Uterus (tissue), 4 donors: Measurements from ENCODE around the gene SUFU. TPM values are rescaled to one million over a fixed set of nuclear protein-coding genes. Genes with fewer than 3 reads are reported as not detected.

Experiments used
- DNase-seq, 2 donors: peaks; one replicate each; pipeline ENCODE4 v3.0.0-alpha.2; 2019 to 2020
- H3K27ac ChIP-seq, 2 donors: fragments of 200-600 bp; sonication (generic); 1 replicate in 1 of 2; 2 replicates in 1 of 2; pipeline ENCODE4 v1.5.1; 2016 to 2018
- H3K27me3 ChIP-seq, 2 donors: fragments of 200-600 bp; sonication (generic); one replicate each; pipeline ENCODE4 v1.5.1; 2018 to 2019; ENCODE audit warnings: control low read depth in 1 of 2
- H3K36me3 ChIP-seq, 2 donors: fragments of 200-600 bp; sonication (generic); one replicate each; pipeline ENCODE4 v1.5.1; 2019; ENCODE audit warnings: control low read depth in 1 of 2
- H3K4me1 ChIP-seq, 2 donors: fragments of 200-600 bp; sonication (generic); one replicate each; pipeline ENCODE4 v1.5.1; 2018 to 2019; ENCODE audit warnings: control low read depth in 1 of 2
- H3K4me3 ChIP-seq, 2 donors: fragments of 200-600 bp; sonication (generic); 1 replicate in 1 of 2; 2 replicates in 1 of 2; pipeline ENCODE4 v1.5.1; 2018 to 2019; ENCODE audit warnings: mild to moderate bottlenecking in 1 of 2
- H3K9me3 ChIP-seq, 2 donors: fragments of 200-600 bp; sonication (generic); one replicate each; pipeline ENCODE4 v1.5.1; 2019; ENCODE audit warnings: control low read depth in 1 of 2
- CTCF ChIP-seq, 4 experiments: fragments of 200-600 bp in 2 of 4; fragments of 450-650 bp in 2 of 4; sonication (generic) in 2 of 4; IDR thresholded peaks; one replicate each; pipeline ENCODE4 v1.5.1; 2016 to 2019; ENCODE audit warnings: antibody characterized with exemption in 4 of 4, mild to moderate bottlenecking in 2 of 4, moderate library complexity in 1 of 4
- POLR2A ChIP-seq, 2 donors: fragments of 450-650 bp; IDR thresholded peaks; one replicate each; pipeline ENCODE4 v1.6.1; 2016; ENCODE audit warnings: antibody characterized with exemption in 2 of 2, mild to moderate bottlenecking in 1 of 2, moderate library complexity in 1 of 2
- intact Hi-C: fragments of 100-400 bp; cut with DNase I; formaldehyde crosslinking; loops from one replicate; pipeline ENCODE4 v1.15.1; 2023; ENCODE audit warnings: low total_unique reads
- total RNA-seq, 4 donors: library from RNA; depleted of rRNA in 3 of 4; stranded (reverse); fragments of >200 nt in 3 of 4; gene quantifications; one replicate each; pipeline versions ENCODE4 v1.1.0 to v1.2.4, GENCODE V29; 2014 to 2023
- donor health status: DM: yes; HTN: yes; CAD: no.

SUFU gene
- total RNA-seq, 4 donors from 2014 or later, result 2.8 to 20.7 (median 12.3) TPM

GRCh38 chr10:102619281-102619981, 115.7 kb downstream of the SUFU start:
- H3K27ac ChIP-seq, result peak overlapping the region in 1 of 2 donors; percentile 22
- no peaks in the 10 kb centered on the region for H3K4me1 ChIP-seq
- intact Hi-C loops, result no loop called here

GRCh38 chr10:102620138-102620590, 116.4 kb downstream of the SUFU start:
- H3K27me3 ChIP-seq, result no peaks in the 10 kb centered on the region
- no peaks in the 10 kb centered on the region for H3K36me3 ChIP-seq
- H3K4me1 ChIP-seq, result no peaks in the 10 kb centered on the region
- DNase-seq, result no peak
- no peak overlapping the region for H3K4me3 ChIP-seq
- H3K9me3 ChIP-seq, result no peaks in the 10 kb centered on the region
- TF ChIP-seq POLR2A (IDR thresholded peaks at IDR 0.05) (no peak), CTCF (IDR thresholded peaks at IDR 0.05) (no peak)
- intact Hi-C loops, result no loop called here
- peak overlapping the region; percentile 14 to 34 for H3K27ac ChIP-seq

More at GRCh38 chr10:102619281-102619981, 115.7 kb downstream of the SUFU start:
- no peak for DNase-seq
- H3K27me3 ChIP-seq, result no peaks in the 10 kb centered on the region
- no peak overlapping the region for H3K4me3 ChIP-seq
- H3K9me3 ChIP-seq, result no peaks in the 10 kb centered on the region
- TF ChIP-seq CTCF (IDR thresholded peaks at IDR 0.05) (no peak), POLR2A (IDR thresholded peaks at IDR 0.05) (no peak)
- H3K36me3 ChIP-seq, result no peaks in the 10 kb centered on the region

- H3K27me3 ChIP-seq, result no peaks in the 10 kb centered on the region
- no peaks in the 10 kb centered on the region for H3K9me3 ChIP-seq
- H3K36me3 ChIP-seq, result no peaks in the 10 kb centered on the region
- H3K27ac ChIP-seq, result peak overlapping the region; percentile 14 to 34
- intact Hi-C loops, result no loop called here
- H3K4me1 ChIP-seq, result no peaks in the 10 kb centered on the region
- H3K4me3 ChIP-seq, result no peak overlapping the region
- no peak for DNase-seq
- no peak for TF ChIP-seq CTCF (IDR thresholded peaks at IDR 0.05)
Observed at GRCh38 chr10:102620591-102621442, 117.0 kb downstream of the SUFU start.

GRCh38 chr10:102621443-102622325, 117.9 kb downstream of the SUFU start:
- Histone ChIP-seq H3K9me3 (no peaks in the 10 kb centered on the region), H3K27ac (peak overlapping the region; percentile 14 to 34), H3K27me3 (no peaks in the 10 kb centered on the region), H3K4me1 (peaks cover 0 to 2% of the 10 kb centered on the region in 2 donors), H3K36me3 (no peaks in the 10 kb centered on the region), H3K4me3 (no peak overlapping the region)
- DNase-seq, result no peak
- intact Hi-C loops, result no loop called here
- TF ChIP-seq POLR2A (IDR thresholded peaks at IDR 0.05) (no peak), CTCF (IDR thresholded peaks at IDR 0.05) (no peak)
